Right lobe of liver (tissue), 6 donors: ENCODE results near the gene MEOX1. TPM values are rescaled to one million over a fixed set of nuclear protein-coding genes. Genes with fewer than 3 reads are reported as not detected.

Experiments
- ATAC-seq, 4 donors: fragments of 200-7000 bp; cut with Tn5 transposase; one replicate each; pipeline ENCODE4 v1.9.1; 2020; ENCODE audit warnings: mild to moderate bottlenecking in 4 of 4, moderate library complexity in 4 of 4
- DNase-seq, 3 donors: peaks; one replicate each; pipeline ENCODE4 v3.0.0-alpha.2; 2020
- H3K27ac ChIP-seq, 3 donors: fragments of 200-600 bp; one replicate each; pipeline ENCODE4 v1.8.0; 2022
- H3K27me3 ChIP-seq, 2 donors: fragments of 200-600 bp; one replicate each; pipeline ENCODE4 v1.8.0; 2022
- H3K36me3 ChIP-seq, 4 donors: fragments of 200-600 bp; sonication (generic) in 1 of 4; one replicate each; pipeline versions ENCODE4 v1.5.1 to v1.8.0; 2017 to 2022; ENCODE audit warnings: control low read depth in 1 of 4
- H3K4me1 ChIP-seq, 4 donors: fragments of 200-600 bp; sonication (generic) in 1 of 4; one replicate each; pipeline versions ENCODE4 v1.5.1 to v1.8.0; 2017 to 2022; ENCODE audit warnings: control low read depth in 1 of 4
- H3K4me3 ChIP-seq, 3 donors: fragments of 200-600 bp; one replicate each; pipeline ENCODE4 v1.8.0; 2022
- H3K9me3 ChIP-seq, 4 donors: fragments of 200-600 bp; sonication (generic) in 1 of 4; one replicate each; pipeline versions ENCODE4 v1.5.1 to v1.8.0; 2017 to 2022; ENCODE audit warnings: control low read depth in 1 of 4
- CTCF ChIP-seq, 4 donors: fragments of 200-600 bp in 3 of 4; fragments of 450-650 bp in 1 of 4; IDR thresholded peaks; one replicate each; pipeline versions ENCODE4 v1.5.1 to v1.8.0; 2016 to 2022; ENCODE audit warnings: antibody characterized with exemption in 4 of 4, mild to moderate bottlenecking in 2 of 4
- POLR2A ChIP-seq: fragments of 450-650 bp; IDR thresholded peaks from one replicate; pipeline ENCODE4 v1.6.1; 2017; ENCODE audit warnings: antibody characterized with exemption, mild to moderate bottlenecking
- WGBS: methylation state at CpG from one replicate; pipeline ENCODE4 v1.1.6; 2018; ENCODE audit warnings: low coverage, low lambda C conversion rate; ENCODE audit not compliant: insufficient coverage; ENCODE audit errors: missing lambda C conversion rate; 5-methylcytosine and 5-hydroxymethylcytosine counted together
- intact Hi-C, 2 donors: fragments of 100-400 bp; cut with DNase I; formaldehyde crosslinking; loops; one replicate each; pipeline versions ENCODE4 v1.11.2 to v1.14.1; 2022
- total RNA-seq, 6 experiments: library from RNA; depleted of rRNA in 2 of 6; stranded (reverse); fragments of >200 nt in 2 of 6; fragmentation: NEBNext Ultra II Directional in 3 of 6; extraction: Animal tissue kit (Norgen Biotek cat#: 25700) in 3 of 6; gene quantifications; one replicate each; pipeline versions ENCODE4 v1.1.0 to v1.2.4, GENCODE V29; 2016 to 2023
- donor health status: DM: no; HTN: yes; CAD: no.
- donor health status: DM: no; HTN: no; CAD: no.
- donor health status: DM: no; HTN: no; CAD: no.
- donor health status: DM: no; HTN: yes; CAD: no.
- donor health status: DM: no; HTN: yes; CAD: no.

MEOX1 gene
- total RNA-seq, 6 experiments from 2014 or later, result 0.11 TPM; not detected in 5

GRCh38 chr17:43667947-43668348 lies 6.2 kb upstream of the MEOX1 start:
- H3K4me3 ChIP-seq, result no peak overlapping the region
- H3K36me3 ChIP-seq, result no peaks in the 10 kb centered on the region
- peaks cover 0 to 5% (median 0%) of the 10 kb centered on the region in 4 donors for H3K4me1 ChIP-seq
- intact Hi-C loops, result no loop called here
- no peak for TF ChIP-seq CTCF (IDR thresholded peaks at IDR 0.05)
- no peak for TF ChIP-seq POLR2A
- H3K27me3 ChIP-seq, result no peaks in the 10 kb centered on the region
- 83% methylated on average over 1 of the region's 3 CpGs for WGBS
- ATAC-seq, result no peak
- H3K27ac ChIP-seq, result no peak overlapping the region
- no peak for DNase-seq
- no peaks in the 10 kb centered on the region for H3K9me3 ChIP-seq

- TF ChIP-seq POLR2A, result no peak
- intact Hi-C loops, result no loop called here
- Histone ChIP-seq H3K27ac (no peak overlapping the region), H3K4me3 (no peak overlapping the region), H3K36me3 (no peaks in the 10 kb centered on the region), H3K4me1 (peaks cover 0 to 5% (median 0%) of the 10 kb centered on the region in 4 donors), H3K9me3 (no peaks in the 10 kb centered on the region), H3K27me3 (no peaks in the 10 kb centered on the region)
- 38% methylated on average over 5 of the region's 7 CpGs for WGBS
- DNase-seq (no peak), ATAC-seq (peak in 1 of 4 donors; percentile 56)
Measured at GRCh38 chr17:43667506-43667905, 5.8 kb upstream of the MEOX1 start.

GRCh38 chr17:43665937-43666236 lies 4.2 kb upstream of the MEOX1 start:
- Histone ChIP-seq H3K4me1 (peaks cover 0 to 5% (median 0%) of the 10 kb centered on the region in 4 donors), H3K9me3 (no peaks in the 10 kb centered on the region), H3K27me3 (no peaks in the 10 kb centered on the region), H3K36me3 (no peaks in the 10 kb centered on the region), H3K4me3 (no peak overlapping the region), H3K27ac (no peak overlapping the region)
- no peak for TF ChIP-seq POLR2A
- TF ChIP-seq CTCF (IDR thresholded peaks at IDR 0.05), result no peak
- DNase-seq, result no peak
- intact Hi-C loops, result no loop called here
- no peak for ATAC-seq
- WGBS, result 67% methylated on average over 2 of the region's 4 CpGs

- DNase-seq (no peak), ATAC-seq (peak in 1 of 4 donors; percentile 24)
- intact Hi-C loops, result no loop called here
- H3K36me3 ChIP-seq, result no peaks in the 10 kb centered on the region
- TF ChIP-seq CTCF (IDR thresholded peaks at IDR 0.05), result no peak
- peaks cover 0 to 5% (median 0%) of the 10 kb centered on the region in 4 donors for H3K4me1 ChIP-seq
- no peaks in the 10 kb centered on the region for H3K9me3 ChIP-seq
- no peak overlapping the region for H3K27ac ChIP-seq
- H3K27me3 ChIP-seq, result no peaks in the 10 kb centered on the region
- H3K4me3 ChIP-seq, result no peak overlapping the region
- 49% methylated on average over 7 of the region's 26 CpGs for WGBS
Measured at GRCh38 chr17:43665084-43665936, 3.6 kb upstream of the MEOX1 start.

- Histone ChIP-seq H3K4me1 (no peaks in the 10 kb centered on the region), H3K36me3 (no peaks in the 10 kb centered on the region), H3K9me3 (no peaks in the 10 kb centered on the region), H3K4me3 (no peak overlapping the region), H3K27ac (no peak overlapping the region), H3K27me3 (no peaks in the 10 kb centered on the region)
- TF ChIP-seq CTCF (IDR thresholded peaks at IDR 0.05) (no peak), POLR2A (no peak)
- ATAC-seq (no peak), DNase-seq (no peak)
- intact Hi-C loops, result no loop called here
- 85% methylated on average over 9 of the region's 12 CpGs for WGBS
Measured at GRCh38 chr17:43664096-43664495, 2.4 kb upstream of the MEOX1 start.
